Fibroblast of the aortic adventitia (primary cell): ENCODE measurements around the gene UTP11. TPM values are rescaled to one million over a fixed set of nuclear protein-coding genes. Genes with fewer than 3 reads are reported as not detected.

Source experiments
- DNase-seq: peaks from one replicate; pipeline ENCODE4 v3.0.0-alpha.2; 2010; ENCODE audit warnings: low read depth
- H3K4me3 ChIP-seq: 2 replicates; pipeline ENCODE4 v1.5.1; 2011; ENCODE audit warnings: low read depth, mild to moderate bottlenecking, control low read depth, low read length, moderate library complexity
- CTCF ChIP-seq: IDR thresholded peaks from 2 replicates; pipeline ENCODE4 v1.5.1; 2011; ENCODE audit warnings: mild to moderate bottlenecking, low read length, control low read depth, inconsistent platforms; ENCODE audit not compliant: insufficient read depth
- total RNA-seq: library from RNA; depleted of rRNA; stranded (reverse); fragments of >200 nt; gene quantifications from 2 replicates; pipeline ENCODE4 v1.2.3, GENCODE V29; 2012; ENCODE audit warnings: low replicate concordance

Gene UTP11
- total RNA-seq, 1 donor, result 68.1 TPM

GRCh38 chr1:38014171-38014570 is 1.6 kb downstream of the UTP11 start:
- peak; percentile 30 for TF ChIP-seq CTCF
- peak overlapping the region; percentile 93 for H3K4me3 ChIP-seq
- DNase-seq, result no peak

GRCh38 chr1:38014724-38015424 is 2.3 kb downstream of the UTP11 start:
- no peak for TF ChIP-seq CTCF
- no peak overlapping the region for H3K4me3 ChIP-seq
- DNase-seq, result no peak

- TF ChIP-seq CTCF, result no peak
- peak; percentile 83 for DNase-seq
- H3K4me3 ChIP-seq, result peak overlapping the region; percentile 35
Observed at GRCh38 chr1:38015978-38016725, 3.6 kb downstream of the UTP11 start.

GRCh38 chr1:38018864-38019343 is 6.4 kb downstream of the UTP11 start:
- TF ChIP-seq CTCF, result peak; percentile 75
- no peak overlapping the region for H3K4me3 ChIP-seq
- DNase-seq, result peak; percentile 69

- no peak overlapping the region for H3K4me3 ChIP-seq
- no peak for TF ChIP-seq CTCF
- no peak for DNase-seq
Observed at GRCh38 chr1:38020396-38020795, 7.9 kb downstream of the UTP11 start.

- H3K4me3 ChIP-seq, result no peak overlapping the region
- TF ChIP-seq CTCF, result no peak
- no peak for DNase-seq
Observed at GRCh38 chr1:38021969-38022368, 9.4 kb downstream of the UTP11 start.
